Measurements from ENCODE around the gene FGF18. TPM values are rescaled to one million over a fixed set of nuclear protein-coding genes. Genes with fewer than 3 reads are reported as not detected.

The FGF18 gene
- total RNA-seq, 1 donor from 2014 or later, result 1.2 TPM

DNA sequence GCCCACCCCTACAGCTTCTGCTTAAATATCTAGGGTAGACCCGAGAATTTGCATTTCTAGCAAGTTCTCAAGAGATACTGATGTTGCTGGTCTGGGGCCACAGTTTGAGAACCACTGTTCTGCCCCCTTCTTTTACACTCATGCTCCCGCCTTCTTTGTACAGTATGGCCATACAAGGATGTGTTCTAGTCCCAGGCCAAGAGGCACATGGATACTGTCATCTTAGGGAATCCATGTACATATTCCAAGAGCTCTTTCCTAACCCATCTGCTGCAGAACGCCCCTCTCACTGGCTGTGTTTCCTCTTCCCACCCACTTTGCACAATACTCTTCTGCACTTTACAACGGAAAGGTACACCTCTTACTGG is 44.4 kb downstream of the FGF18 start:
- no peaks in the 10 kb centered on the region for H3K4me1 ChIP-seq (ENCODE audit: insufficient read depth, low read length)
- no peaks in the 10 kb centered on the region for H4K20me1 ChIP-seq (ENCODE audit: insufficient read depth, low read length)
- no peaks in the 10 kb centered on the region for H3K4me1 Mint-ChIP-seq (ENCODE audit: low read depth, unreplicated experiment)
- DNase-seq (ENCODE audit: low read depth) (no peak), FAIRE-seq (no peak)
- no peak overlapping the region for H3K4me2 ChIP-seq (ENCODE audit: low read length)
- no peak overlapping the region for H3K27ac Mint-ChIP-seq (ENCODE audit: unreplicated experiment)
- H3K4me3 Mint-ChIP-seq (ENCODE audit: unreplicated experiment), result no peak overlapping the region
- H3K4me3 ChIP-seq (ENCODE audit: insufficient read depth, low read depth, low read length), result no peak overlapping the region
- peaks cover 37% of the 10 kb centered on the region for H3K27me3 Mint-ChIP-seq (ENCODE audit: low read depth, unreplicated experiment)
- TF ChIP-seq, protein P1, sequence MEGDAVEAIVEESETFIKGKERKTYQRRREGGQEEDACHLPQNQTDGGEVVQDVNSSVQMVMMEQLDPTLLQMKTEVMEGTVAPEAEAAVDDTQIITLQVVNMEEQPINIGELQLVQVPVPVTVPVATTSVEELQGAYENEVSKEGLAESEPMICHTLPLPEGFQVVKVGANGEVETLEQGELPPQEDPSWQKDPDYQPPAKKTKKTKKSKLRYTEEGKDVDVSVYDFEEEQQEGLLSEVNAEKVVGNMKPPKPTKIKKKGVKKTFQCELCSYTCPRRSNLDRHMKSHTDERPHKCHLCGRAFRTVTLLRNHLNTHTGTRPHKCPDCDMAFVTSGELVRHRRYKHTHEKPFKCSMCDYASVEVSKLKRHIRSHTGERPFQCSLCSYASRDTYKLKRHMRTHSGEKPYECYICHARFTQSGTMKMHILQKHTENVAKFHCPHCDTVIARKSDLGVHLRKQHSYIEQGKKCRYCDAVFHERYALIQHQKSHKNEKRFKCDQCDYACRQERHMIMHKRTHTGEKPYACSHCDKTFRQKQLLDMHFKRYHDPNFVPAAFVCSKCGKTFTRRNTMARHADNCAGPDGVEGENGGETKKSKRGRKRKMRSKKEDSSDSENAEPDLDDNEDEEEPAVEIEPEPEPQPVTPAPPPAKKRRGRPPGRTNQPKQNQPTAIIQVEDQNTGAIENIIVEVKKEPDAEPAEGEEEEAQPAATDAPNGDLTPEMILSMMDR (IDR thresholded peaks at IDR 0.05; ENCODE audit: insufficient read depth, low read depth, low read length), result no peak
- TF ChIP-seq EZH2 (IDR thresholded peaks at IDR 0.05; ENCODE audit: insufficient read depth, low read length), result no peak
- no peak overlapping the region for H3K27ac ChIP-seq (ENCODE audit: low read depth, low read length)
- H3K27me3 ChIP-seq (ENCODE audit: insufficient read depth, low read length), result peaks cover 3% of the 10 kb centered on the region
- H3K36me3 ChIP-seq (ENCODE audit: insufficient read depth, low read length), result no peaks in the 10 kb centered on the region
- no peaks in the 10 kb centered on the region for H3K9me3 ChIP-seq (ENCODE audit: insufficient read depth, low read depth, low read length)
- no peak overlapping the region for H2AFZ ChIP-seq (ENCODE audit: low read depth, low read length)
- no peaks in the 10 kb centered on the region for H3K36me3 Mint-ChIP-seq (ENCODE audit: low read depth, unreplicated experiment)
- peaks cover 2% of the 10 kb centered on the region for H3K9me3 Mint-ChIP-seq (ENCODE audit: unreplicated experiment)
- H3K9ac ChIP-seq (ENCODE audit: low read length), result no peak overlapping the region
- H3K79me2 ChIP-seq (ENCODE audit: insufficient read depth, low read length), result no peaks in the 10 kb centered on the region

DNA sequence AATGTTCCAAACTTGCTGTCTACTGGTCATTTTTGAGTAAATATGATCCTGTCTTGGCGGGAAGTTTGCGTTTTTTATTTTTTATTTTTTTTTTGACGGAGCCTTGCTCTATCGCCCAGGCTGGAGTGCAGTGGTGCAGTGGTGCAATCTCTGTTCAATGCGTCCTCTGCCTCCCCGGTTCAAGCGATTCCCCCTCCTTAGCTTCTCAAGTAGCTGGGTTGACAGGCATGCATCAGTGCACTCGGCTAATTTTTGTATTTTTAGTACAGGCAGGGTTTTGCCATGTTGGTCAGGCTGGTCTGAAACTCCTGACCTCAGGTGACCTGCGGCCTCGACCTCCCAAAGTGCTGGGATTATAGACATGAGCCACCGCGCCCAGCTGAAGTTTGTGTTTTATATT is 45.4 kb downstream of the FGF18 start:
- FAIRE-seq (no peak), DNase-seq (ENCODE audit: low read depth) (no peak)
- Mint-ChIP-seq H3K36me3 (ENCODE audit: low read depth, unreplicated experiment) (no peaks in the 10 kb centered on the region), H3K4me1 (ENCODE audit: low read depth, unreplicated experiment) (no peaks in the 10 kb centered on the region), H3K9me3 (ENCODE audit: unreplicated experiment) (peaks cover 2% of the 10 kb centered on the region), H3K27ac (ENCODE audit: unreplicated experiment) (no peak overlapping the region), H3K27me3 (ENCODE audit: low read depth, unreplicated experiment) (peaks cover 35% of the 10 kb centered on the region), H3K4me3 (ENCODE audit: unreplicated experiment) (no peak overlapping the region)
- no peak overlapping the region for H3K9ac ChIP-seq (ENCODE audit: low read length)
- peaks cover 3% of the 10 kb centered on the region for H3K27me3 ChIP-seq (ENCODE audit: insufficient read depth, low read length)
- H3K9me3 ChIP-seq (ENCODE audit: insufficient read depth, low read depth, low read length), result no peaks in the 10 kb centered on the region
- H3K36me3 ChIP-seq (ENCODE audit: insufficient read depth, low read length), result no peaks in the 10 kb centered on the region
- no peaks in the 10 kb centered on the region for H4K20me1 ChIP-seq (ENCODE audit: insufficient read depth, low read length)
- H3K4me3 ChIP-seq (ENCODE audit: insufficient read depth, low read depth, low read length), result no peak overlapping the region
- no peaks in the 10 kb centered on the region for H3K4me1 ChIP-seq (ENCODE audit: insufficient read depth, low read length)
- H3K27ac ChIP-seq (ENCODE audit: low read depth, low read length), result no peak overlapping the region
- TF ChIP-seq, protein P1 (IDR thresholded peaks at IDR 0.05; ENCODE audit: insufficient read depth, low read depth, low read length), result no peak
- TF ChIP-seq EZH2 (IDR thresholded peaks at IDR 0.05; ENCODE audit: insufficient read depth, low read length), result no peak
- H3K4me2 ChIP-seq (ENCODE audit: low read length), result no peak overlapping the region
- H3K79me2 ChIP-seq (ENCODE audit: insufficient read depth, low read length), result no peaks in the 10 kb centered on the region
- no peak overlapping the region for H2AFZ ChIP-seq (ENCODE audit: low read depth, low read length)

DNA sequence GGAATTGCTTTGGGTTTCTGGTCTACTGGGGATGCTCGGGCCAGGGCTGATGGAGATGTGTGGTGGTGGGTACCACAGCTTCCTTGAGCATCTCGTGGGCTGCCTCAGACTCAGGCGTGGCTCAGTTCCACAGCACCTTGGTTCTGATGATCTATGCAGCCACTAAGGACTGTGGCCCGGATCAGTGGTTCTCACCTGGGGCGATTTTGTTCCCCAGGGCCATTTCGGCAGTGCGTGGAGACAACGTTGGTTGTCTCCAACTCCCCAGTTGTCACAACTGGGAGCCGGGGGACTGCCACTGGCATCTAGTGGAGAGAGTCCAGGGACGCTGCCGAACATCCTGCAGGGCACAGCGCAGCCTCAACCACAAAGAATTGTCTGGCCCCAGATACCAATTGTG is 47.7 kb downstream of the FGF18 start:
- DNase-seq (ENCODE audit: low read depth) (no peak), FAIRE-seq (no peak)
- no peaks in the 10 kb centered on the region for H3K79me2 ChIP-seq (ENCODE audit: insufficient read depth, low read length)
- no peak overlapping the region for H3K9ac ChIP-seq (ENCODE audit: low read length)
- no peak overlapping the region for H3K4me3 Mint-ChIP-seq (ENCODE audit: unreplicated experiment)
- H3K27ac ChIP-seq (ENCODE audit: low read depth, low read length), result no peak overlapping the region
- no peaks in the 10 kb centered on the region for H3K36me3 ChIP-seq (ENCODE audit: insufficient read depth, low read length)
- no peak overlapping the region for H2AFZ ChIP-seq (ENCODE audit: low read depth, low read length)
- peaks cover 7% of the 10 kb centered on the region for H3K9me3 Mint-ChIP-seq (ENCODE audit: unreplicated experiment)
- H3K4me2 ChIP-seq (ENCODE audit: low read length), result no peak overlapping the region
- no peaks in the 10 kb centered on the region for H3K36me3 Mint-ChIP-seq (ENCODE audit: low read depth, unreplicated experiment)
- H3K27me3 Mint-ChIP-seq (ENCODE audit: low read depth, unreplicated experiment), result peaks cover 32% of the 10 kb centered on the region
- no peaks in the 10 kb centered on the region for H3K9me3 ChIP-seq (ENCODE audit: insufficient read depth, low read depth, low read length)
- no peak overlapping the region for H3K4me3 ChIP-seq (ENCODE audit: insufficient read depth, low read depth, low read length)
- H3K27me3 ChIP-seq (ENCODE audit: insufficient read depth, low read length), result peaks cover 3% of the 10 kb centered on the region
- no peak overlapping the region for H3K27ac Mint-ChIP-seq (ENCODE audit: unreplicated experiment)
- H3K4me1 Mint-ChIP-seq (ENCODE audit: low read depth, unreplicated experiment), result no peaks in the 10 kb centered on the region
- no peaks in the 10 kb centered on the region for H4K20me1 ChIP-seq (ENCODE audit: insufficient read depth, low read length)
- no peaks in the 10 kb centered on the region for H3K4me1 ChIP-seq (ENCODE audit: insufficient read depth, low read length)
- TF ChIP-seq, protein P1 (IDR thresholded peaks at IDR 0.05; ENCODE audit: insufficient read depth, low read depth, low read length), result no peak
- TF ChIP-seq EZH2 (IDR thresholded peaks at IDR 0.05; ENCODE audit: insufficient read depth, low read length), result no peak
